ENCODE data around the gene DMRTB1.
A peak's percentile ranks its signal among the peaks of the same experiment; 100 is the strongest.

The DMRTB1 gene

DNA sequence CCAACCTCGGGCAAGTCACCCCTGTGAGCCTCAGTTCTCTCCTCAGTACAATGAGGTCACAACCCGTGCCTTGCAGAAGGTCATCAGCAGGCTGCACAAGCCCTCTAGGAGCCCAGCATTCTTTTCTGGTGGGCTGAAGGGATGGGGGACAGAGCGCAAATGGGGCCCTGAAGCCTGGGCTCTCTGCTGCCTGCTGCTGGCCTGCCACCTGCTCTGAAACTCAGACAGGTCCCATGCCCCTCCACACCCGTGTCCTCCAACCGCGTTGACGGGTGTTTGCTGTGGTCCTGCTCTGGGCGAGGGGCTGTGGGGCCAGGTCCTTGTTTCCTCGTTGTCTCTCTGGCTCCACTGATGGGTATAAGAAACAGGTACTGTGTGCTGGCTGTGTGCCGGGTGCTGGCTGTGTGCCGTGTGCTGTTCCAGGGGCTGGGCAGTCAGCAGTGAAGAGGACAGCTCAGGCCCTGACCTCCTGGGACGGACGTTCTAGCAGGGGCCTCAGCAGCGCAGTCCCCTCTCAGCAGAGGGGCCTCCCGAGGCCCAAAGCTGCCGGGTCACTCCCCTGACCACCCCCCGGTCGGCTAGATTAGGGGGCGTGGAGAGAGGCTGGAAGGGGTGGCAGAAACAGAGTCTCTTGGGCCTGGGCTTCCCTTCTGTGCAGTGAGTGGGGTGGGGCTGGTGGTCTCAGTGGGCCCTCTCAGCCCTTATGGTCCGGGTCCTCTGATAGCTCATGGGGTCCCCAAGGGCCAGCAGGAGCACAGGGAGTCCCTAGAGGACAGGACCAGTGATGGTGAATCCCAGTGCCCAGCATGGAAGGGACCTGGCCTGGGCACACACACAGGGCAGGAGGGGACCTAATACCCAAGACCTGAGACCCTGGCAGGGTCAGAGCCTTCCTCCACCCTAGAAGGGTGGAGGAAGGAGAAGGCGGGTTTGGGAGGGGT, 42.1 kb downstream of the DMRTB1 start:
- TF ChIP-seq, protein P1, sequence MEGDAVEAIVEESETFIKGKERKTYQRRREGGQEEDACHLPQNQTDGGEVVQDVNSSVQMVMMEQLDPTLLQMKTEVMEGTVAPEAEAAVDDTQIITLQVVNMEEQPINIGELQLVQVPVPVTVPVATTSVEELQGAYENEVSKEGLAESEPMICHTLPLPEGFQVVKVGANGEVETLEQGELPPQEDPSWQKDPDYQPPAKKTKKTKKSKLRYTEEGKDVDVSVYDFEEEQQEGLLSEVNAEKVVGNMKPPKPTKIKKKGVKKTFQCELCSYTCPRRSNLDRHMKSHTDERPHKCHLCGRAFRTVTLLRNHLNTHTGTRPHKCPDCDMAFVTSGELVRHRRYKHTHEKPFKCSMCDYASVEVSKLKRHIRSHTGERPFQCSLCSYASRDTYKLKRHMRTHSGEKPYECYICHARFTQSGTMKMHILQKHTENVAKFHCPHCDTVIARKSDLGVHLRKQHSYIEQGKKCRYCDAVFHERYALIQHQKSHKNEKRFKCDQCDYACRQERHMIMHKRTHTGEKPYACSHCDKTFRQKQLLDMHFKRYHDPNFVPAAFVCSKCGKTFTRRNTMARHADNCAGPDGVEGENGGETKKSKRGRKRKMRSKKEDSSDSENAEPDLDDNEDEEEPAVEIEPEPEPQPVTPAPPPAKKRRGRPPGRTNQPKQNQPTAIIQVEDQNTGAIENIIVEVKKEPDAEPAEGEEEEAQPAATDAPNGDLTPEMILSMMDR (IDR thresholded peaks at IDR 0.05; ENCODE audit: borderline replicate concordance, extremely low read depth, low read length, poor library complexity, severe bottlenecking) = no peak
- no peak for TF ChIP-seq EZH2 (IDR thresholded peaks at IDR 0.05; ENCODE audit: borderline replicate concordance, low read depth, low read length, severe bottlenecking)
- Histone ChIP-seq H3K27me3 (ENCODE audit: insufficient read depth, low read length, poor library complexity) (peaks cover 3% of the 10 kb centered on the region), H3K9me3 (ENCODE audit: insufficient read depth, low read length, severe bottlenecking) (no peaks in the 10 kb centered on the region), H3K4me2 (ENCODE audit: insufficient read depth, low read length) (no peak overlapping the region), H3K79me2 (ENCODE audit: insufficient read depth, low read length) (no peaks in the 10 kb centered on the region), H4K20me1 (ENCODE audit: insufficient read depth, low read length) (no peaks in the 10 kb centered on the region), H3K27ac (ENCODE audit: low read length) (no peak overlapping the region), H3K4me1 (ENCODE audit: insufficient read depth, low read length) (no peaks in the 10 kb centered on the region), H3K9ac (ENCODE audit: low read depth, low read length) (no peak overlapping the region), H3K36me3 (ENCODE audit: insufficient read depth, low read length) (no peaks in the 10 kb centered on the region), H2AFZ (ENCODE audit: low read depth, low read length) (no peak overlapping the region), H3K4me3 (ENCODE audit: low read depth in 1 of 2, low read length in 2 of 2) (no peak overlapping the region)
- DNase-seq (no peak), ATAC-seq (ENCODE audit: insufficient read depth, low read depth) (no peak)

DNA sequence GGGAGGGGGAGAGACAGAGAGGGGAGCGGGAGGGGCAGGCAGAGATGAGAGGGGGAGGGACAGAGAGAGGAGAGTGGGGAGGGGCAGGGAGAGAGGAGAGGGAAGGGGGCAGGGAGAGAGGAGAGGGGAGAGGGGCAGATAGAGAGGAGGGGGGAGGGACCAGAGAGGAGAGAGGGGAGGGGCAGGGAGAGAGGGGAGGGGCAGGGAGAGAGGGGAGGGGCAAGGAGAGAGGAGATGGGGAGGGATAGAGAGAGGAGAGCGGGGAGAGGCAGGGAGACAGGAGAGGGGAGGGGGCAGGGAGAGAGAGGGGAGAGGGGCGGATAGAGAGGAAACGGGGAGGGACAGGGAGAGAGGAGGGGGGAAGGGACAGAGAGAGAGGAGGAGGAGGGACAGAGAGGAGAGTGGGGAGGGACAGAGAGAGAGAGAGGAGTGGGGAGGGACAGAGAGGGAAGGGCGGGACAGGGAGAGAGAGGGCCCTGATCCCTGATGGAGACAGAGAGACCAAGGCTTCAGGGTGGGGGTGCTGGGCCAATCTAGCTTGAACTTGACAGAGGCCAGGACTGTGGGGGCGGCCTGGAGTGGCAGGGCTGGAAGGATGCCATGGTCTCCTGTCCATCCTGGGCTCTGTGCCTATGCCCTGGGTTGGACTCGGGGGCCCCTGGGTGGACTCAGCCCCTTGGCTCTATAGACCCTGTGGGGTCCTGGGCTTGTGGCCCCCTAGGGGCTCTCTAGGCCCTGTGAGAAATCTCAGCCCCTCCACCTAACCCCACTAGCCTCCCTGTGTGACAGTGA, 43.6 kb downstream of the DMRTB1 start:
- Histone ChIP-seq H2AFZ (ENCODE audit: low read depth, low read length) (no peak overlapping the region), H3K4me1 (ENCODE audit: insufficient read depth, low read length) (no peaks in the 10 kb centered on the region), H3K79me2 (ENCODE audit: insufficient read depth, low read length) (no peaks in the 10 kb centered on the region), H4K20me1 (ENCODE audit: insufficient read depth, low read length) (no peaks in the 10 kb centered on the region), H3K9ac (ENCODE audit: low read depth, low read length) (no peak overlapping the region), H3K36me3 (ENCODE audit: insufficient read depth, low read length) (no peaks in the 10 kb centered on the region), H3K9me3 (ENCODE audit: insufficient read depth, low read length, severe bottlenecking) (no peaks in the 10 kb centered on the region), H3K4me3 (ENCODE audit: low read depth in 1 of 2, low read length in 2 of 2) (no peak overlapping the region), H3K27me3 (ENCODE audit: insufficient read depth, low read length, poor library complexity) (no peaks in the 10 kb centered on the region), H3K4me2 (ENCODE audit: insufficient read depth, low read length) (no peak overlapping the region), H3K27ac (ENCODE audit: low read length) (no peak overlapping the region)
- TF ChIP-seq, protein P1 (IDR thresholded peaks at IDR 0.05; ENCODE audit: borderline replicate concordance, extremely low read depth, low read length, poor library complexity, severe bottlenecking) = no peak
- no peak for TF ChIP-seq EZH2 (IDR thresholded peaks at IDR 0.05; ENCODE audit: borderline replicate concordance, low read depth, low read length, severe bottlenecking)
- ATAC-seq (ENCODE audit: insufficient read depth, low read depth) = peak; percentile 35; the same call in 1 of the 3 replicates
- peak; percentile 17 for DNase-seq

DNA sequence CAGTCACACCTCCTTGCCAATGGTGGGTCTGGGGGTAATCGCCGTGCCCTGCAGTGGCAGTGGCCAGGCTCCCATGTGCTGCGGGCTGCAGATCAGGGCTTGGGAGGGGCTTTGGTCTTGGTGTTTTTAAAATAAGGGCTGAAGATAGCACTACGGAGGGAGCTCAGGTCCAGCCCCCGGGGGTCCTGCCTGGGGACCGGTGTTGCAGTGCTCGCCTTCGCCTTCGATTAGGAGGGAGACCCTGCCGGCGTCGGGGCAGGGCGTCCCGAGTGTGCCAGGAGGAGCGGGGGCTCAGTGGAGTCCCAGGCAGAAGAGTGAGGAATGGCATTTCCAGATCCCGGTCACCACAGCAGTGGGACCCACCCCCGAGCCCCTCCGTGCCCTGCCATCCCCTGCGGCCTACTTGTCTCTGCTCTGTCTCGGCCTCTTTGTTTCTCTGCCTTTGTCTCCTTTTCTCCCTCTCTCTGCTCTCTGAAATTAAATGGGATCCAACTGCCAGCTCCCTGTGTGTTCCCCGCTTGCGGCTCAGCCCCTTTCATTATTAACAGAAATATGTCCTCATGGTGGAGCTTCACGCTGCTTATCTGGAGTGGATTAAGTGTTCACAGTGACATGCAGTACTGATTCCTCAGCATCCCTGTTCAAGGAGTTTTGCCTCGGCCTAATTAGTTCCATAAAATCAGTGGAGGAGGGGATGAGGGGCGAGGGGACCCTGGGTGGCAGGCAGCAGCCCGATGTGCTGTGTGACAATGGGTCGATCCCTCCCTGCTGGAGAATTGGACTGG, 44.4 kb downstream of the DMRTB1 start:
- Histone ChIP-seq H4K20me1 (ENCODE audit: insufficient read depth, low read length) (no peaks in the 10 kb centered on the region), H2AFZ (ENCODE audit: low read depth, low read length) (no peak overlapping the region), H3K36me3 (ENCODE audit: insufficient read depth, low read length) (no peaks in the 10 kb centered on the region), H3K4me2 (ENCODE audit: insufficient read depth, low read length) (no peak overlapping the region), H3K79me2 (ENCODE audit: insufficient read depth, low read length) (no peaks in the 10 kb centered on the region), H3K9me3 (ENCODE audit: insufficient read depth, low read length, severe bottlenecking) (no peaks in the 10 kb centered on the region), H3K4me1 (ENCODE audit: insufficient read depth, low read length) (no peaks in the 10 kb centered on the region), H3K9ac (ENCODE audit: low read depth, low read length) (no peak overlapping the region), H3K27ac (ENCODE audit: low read length) (no peak overlapping the region), H3K4me3 (ENCODE audit: low read depth in 1 of 2, low read length in 2 of 2) (no peak overlapping the region), H3K27me3 (ENCODE audit: insufficient read depth, low read length, poor library complexity) (no peaks in the 10 kb centered on the region)
- ATAC-seq (ENCODE audit: insufficient read depth, low read depth) (no peak), DNase-seq (no peak)
- TF ChIP-seq, protein P1 (IDR thresholded peaks at IDR 0.05; ENCODE audit: borderline replicate concordance, extremely low read depth, low read length, poor library complexity, severe bottlenecking) = no peak
- TF ChIP-seq EZH2 (IDR thresholded peaks at IDR 0.05; ENCODE audit: borderline replicate concordance, low read depth, low read length, severe bottlenecking) = no peak

Data from DND-41 (cell line).